Medulla oblongata (tissue), 1 donor: Measurements from ENCODE around the gene ACSS1.

Source experiments
- DNase-seq: peaks from one replicate; pipeline ENCODE4 v3.0.0-alpha.2; 2015; ENCODE audit errors: extremely low spot score

Gene ACSS1

DNA sequence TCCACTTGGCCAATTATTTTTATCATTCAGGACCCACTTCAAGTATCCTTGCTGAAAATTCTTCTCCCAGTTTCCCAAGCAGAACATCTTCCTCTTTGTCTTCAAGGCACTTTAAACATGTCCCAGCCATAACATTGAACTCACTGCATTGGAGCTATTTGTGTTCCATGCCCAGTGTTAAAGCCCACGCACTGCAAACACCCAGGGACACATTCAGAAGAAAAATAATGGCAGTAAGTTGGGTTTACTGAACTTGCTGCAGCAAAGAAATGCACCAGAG, 63.8 kb downstream of the ACSS1 start:
- no peak for DNase-seq

DNA sequence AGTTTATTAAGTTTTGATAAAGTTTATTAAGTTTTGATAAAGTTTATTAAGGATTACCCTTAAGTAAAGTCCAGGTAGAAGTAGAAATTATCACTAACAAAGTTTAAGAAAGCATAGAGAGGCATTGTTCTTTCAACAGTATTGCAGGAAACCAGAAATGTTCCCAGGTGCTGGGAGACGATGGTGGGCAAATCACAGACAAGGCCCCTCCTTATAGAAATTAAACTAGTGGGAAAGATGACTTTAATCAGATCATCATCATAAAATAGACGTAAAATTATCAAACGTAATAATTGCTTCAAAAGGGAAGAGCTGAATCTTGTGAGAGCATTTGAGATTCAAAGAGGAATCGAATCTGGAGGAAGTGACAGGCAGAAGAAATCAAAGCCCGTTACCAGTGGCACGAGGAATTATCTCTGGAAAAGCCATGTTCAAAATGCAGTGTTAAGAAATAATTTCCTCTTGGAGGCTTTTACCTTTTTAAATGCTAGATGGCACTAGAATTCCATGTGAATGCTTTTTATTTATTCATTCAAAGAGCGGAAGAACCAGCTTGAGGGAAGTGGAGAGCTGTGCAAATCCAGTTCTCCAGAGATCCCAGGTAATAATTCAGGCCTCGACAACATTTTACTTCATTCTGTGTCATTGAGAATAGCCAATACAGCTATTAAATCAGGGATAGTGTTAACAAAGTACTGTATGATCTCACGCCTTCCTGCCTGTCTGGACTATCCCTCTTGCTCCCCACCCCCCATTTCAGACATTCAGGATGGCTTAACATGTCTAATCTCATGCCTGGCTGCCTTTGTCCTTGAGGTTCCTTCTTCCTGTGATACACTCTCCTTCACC, 64.4 kb downstream of the ACSS1 start:
- DNase-seq: peak; percentile 82

DNA sequence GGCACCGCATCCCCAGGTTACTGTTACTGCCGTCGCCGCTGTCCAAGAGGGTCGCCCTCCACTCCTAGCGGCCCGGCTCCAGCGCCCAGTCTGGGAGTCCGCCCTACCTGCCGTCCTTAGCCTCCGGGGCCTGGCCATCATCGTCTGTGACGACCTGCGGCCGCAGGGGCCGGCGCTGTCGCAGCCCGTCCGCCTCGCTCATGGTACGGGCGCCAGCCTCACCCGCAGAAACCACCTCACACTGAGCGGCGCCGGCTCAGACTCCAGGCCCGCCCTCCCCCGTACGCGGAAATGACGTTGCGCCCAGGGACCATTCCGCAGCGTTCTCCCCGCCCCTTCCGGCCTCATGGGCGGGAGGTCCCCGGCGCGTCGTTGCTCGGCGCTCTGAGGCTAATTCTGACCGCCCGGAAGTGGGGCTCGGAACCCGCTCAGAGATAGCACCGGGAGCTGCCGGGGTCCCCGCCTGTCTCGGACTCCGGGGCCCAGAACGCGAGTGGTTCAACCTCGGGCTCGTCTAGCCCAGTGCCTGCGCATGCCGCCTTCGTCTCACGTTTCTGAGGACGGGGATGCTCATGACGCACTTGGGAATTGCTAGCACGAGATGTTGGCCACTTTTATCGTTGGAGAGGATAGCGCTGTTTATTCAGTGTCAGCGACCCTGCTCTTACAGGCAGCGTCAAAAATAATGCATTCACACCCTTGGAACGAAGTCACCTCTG, 65.3 kb downstream of the ACSS1 start, which contains the start of gene APMAP:
APMAP (minus strand) TSS at position 265 of the 719 bp plus-strand sequence; CDS start at position 202, 63 bp downstream.
- peak; percentile 97 for DNase-seq

DNA sequence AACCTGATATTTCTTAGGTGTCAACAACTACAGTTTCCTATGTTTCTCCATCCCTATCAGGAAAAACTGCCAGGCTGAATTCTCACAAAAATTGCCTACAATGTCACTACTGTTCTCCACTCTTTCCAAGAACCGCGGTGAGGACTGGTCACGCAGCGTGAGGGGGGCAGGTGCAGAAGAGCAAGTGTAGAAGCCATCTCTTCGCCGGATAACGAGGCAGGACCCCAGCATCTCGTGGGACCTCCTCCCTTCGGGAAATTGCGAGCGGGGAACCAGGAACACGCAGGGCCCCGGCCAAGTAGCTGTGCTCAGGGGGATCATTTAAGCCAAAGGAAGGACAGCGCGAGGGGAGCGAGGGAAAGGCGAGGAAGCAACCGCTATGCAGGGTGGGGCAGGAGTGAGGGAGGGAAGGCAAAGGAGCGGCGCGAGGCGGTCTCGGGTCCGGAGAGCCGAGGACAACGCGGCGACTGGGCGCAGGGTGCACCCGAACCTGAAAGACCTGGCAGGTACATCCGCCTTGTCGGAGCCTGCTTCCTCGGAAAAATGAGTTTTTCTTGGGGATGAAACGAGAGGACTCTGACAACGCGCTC, 65.9 kb downstream of the ACSS1 start:
- peak; percentile 43 for DNase-seq

DNA sequence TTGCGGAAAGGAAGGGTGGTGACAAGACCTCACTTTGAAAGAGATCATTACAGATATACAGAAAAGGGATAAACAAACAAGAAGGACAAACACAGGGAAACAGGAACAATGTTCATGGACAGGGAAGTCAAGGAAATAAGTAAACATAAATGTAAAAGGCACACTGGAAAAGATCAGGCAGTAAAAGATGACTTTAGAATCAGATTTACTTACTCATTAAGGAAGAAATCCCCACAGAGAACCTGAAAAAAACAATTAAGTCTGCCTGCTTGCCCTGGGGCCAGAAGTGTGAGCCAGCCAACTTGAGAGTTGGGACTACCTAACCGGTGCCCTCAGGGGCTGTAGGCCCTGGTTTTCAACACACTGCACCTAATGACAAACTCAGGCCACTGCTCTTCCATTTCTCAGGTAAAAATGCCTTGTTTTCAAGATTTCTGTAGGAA, 67.1 kb downstream of the ACSS1 start:
- no peak for DNase-seq

DNA sequence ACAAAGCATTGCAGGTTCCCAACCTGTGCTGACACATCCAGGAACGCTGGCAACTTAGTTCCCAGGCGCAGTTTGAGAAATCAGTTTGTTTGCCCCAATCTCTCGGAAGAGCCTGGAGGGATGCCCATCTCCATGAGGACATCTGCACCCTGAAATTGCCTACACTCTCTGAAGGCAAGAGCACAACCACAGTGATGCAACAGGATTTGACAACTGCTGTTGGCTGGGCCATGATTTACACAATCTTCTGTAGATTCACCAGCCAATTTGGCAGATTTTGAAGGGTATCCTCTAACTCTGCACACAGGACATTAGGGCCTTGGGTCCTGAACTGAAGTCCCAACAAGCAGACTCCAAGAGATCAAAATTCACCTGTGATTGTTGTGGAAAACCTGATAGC, 68.8 kb downstream of the ACSS1 start:
- no peak for DNase-seq

DNA sequence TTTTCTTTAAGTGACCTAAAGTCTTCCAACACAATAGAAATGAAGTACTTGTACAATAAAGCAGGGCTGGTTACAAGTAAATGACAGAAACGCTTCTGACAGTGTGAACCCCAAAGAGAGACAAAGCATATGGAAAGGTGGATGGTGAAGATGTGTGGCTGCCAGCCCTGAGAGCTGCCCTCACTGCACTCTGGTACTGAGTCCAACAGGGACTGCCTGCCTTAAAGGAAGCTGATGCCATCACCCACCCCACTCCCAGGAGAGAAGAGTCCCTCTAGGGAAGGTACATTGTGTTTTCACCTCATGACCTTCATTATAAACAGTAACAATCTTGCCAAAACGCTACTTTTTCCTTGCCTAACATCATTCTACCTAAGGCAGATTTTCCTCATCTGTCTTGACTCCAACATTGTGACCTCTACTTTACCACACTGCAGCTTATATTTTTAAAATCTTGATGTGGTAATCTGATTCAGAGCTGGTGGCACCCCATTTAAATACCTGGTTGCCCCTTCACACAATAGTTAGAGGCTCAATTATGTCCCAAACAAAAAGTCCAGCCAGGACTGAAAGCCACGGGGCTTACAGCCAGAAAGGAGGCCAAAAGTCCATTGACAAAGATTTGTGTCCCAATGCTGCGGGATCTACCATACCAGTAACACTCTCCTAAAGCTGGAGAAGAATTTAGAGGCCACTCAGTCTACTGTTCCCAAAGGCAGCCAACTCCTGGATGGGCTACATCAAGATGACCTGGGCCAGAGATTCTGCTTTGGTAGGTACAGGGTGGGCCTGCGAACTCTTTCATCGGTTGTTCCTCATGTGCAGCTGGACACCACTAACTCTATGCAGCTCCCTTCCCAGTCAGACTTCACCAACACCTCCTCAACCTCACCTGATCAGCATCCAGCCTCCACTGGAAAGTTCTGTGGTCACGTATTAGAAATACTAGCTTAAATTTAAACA, 69.8 kb downstream of the ACSS1 start:
- no peak for DNase-seq

DNA sequence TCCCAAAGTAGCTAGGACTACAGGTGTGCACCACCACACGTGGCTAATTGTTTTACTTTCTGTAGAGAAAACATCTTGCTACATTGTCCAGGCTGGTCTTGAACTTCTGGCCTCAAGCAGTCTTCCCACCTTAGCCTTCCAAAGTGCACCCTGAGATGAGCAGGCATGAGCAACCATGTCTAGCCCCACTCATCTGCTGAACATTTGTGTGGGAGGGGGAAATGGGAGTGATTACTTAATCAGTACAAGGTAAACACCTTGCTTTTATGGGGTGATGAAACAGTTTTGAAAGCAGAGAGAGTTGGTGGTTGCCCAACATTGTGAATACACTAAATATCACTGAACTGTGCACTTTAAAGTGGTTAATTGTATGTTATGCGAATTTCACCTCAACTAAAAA, 70.7 kb downstream of the ACSS1 start:
- DNase-seq: no peak

DNA sequence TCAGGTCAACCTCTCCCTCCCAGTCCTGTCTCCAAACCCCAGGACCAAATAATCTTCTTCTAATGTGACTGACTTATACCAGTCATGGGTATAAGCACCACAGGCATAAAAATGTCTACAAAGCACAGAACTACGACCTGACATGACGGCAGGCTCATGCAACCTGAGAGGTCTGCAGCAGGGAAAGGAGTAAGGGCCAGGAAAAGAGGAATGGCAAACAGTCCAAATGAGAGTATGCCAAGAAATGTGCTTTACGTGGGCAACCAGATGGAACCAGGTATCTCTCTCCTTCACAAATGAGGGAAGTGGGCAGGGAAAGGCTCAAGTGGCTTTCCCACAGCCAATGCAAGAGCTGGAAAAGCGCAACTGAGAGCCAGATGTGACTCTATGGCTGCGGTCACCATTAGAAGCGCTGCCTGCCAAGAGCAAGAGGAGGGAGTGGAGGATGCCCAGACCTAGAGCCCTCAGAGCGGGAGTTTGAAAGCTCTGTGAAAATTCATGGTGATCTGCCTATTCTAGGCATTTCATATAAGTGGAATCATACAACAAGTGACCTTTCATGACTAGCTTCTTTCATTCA, 71.4 kb downstream of the ACSS1 start:
- DNase-seq: no peak

DNA sequence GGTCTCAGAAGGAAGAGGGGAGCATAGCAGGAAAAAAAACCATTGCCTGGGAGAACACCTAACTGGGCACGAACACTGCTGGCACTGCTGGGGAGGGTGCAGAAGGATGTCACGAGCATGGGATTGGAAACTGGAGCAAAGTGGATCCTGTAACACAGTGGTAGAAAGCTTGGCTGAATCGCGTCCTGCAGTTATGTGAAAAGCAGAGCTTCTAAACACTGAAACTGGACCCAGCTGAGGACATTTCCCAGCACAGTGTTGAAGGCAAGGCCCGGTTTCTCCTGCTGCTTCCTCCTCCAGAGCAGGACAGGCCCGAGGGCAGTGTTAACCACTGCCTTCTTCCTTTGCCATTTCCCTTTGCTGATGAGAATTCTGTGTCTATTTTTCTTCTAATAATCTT, 72.1 kb downstream of the ACSS1 start:
- peak; percentile 50 for DNase-seq

DNA sequence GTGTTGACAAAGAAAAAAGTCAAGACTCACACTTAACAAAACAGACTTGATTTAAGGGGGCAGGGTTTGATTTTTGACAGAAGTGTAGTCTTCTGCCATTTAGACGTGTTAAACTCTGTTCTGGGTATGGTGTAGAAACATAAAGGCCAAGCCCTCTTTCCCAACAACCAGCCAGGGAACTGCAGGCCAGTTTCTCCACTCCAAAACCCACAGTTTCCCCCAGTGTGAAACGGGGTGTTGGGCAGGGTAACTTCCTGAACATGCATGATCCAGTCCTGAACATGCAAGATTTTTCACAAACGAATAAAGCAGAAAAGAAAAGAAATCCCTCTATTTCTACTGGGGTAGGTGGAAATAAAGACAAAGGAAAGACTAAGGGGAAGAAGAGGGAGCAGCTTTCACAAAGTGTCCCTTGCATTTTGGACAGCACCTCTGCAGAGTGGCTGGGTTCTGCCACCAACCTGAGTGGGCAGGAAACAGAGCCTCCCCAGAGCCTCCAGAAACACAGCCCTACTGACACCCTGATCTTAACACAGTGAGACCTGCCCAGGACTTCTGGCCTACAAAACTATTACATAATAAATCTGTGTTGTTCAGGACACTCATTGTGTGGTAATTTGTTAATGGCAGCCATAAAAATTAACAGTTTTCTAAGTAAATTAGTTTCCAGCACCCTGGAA, 72.8 kb downstream of the ACSS1 start:
- no peak for DNase-seq

DNA sequence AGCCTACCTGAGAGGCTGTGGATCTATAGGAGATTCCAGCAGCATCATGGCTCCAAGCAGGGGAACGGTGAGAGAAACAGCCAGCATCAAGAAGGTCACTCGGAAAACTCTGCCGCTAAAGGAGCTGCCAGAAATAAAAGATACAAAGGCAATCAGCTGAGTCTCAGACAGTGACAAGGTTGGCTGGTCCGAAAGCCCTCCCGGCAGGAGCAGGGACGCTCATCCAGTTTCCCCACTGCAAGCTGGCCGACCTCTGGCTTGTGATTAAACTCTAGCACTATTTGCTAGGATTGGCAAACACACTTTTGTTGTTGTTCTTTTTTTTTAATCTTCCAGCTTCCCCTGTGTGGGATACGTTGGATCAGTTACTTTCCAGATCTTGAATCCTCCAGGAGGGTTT, 74.0 kb downstream of the ACSS1 start:
- no peak for DNase-seq

DNA sequence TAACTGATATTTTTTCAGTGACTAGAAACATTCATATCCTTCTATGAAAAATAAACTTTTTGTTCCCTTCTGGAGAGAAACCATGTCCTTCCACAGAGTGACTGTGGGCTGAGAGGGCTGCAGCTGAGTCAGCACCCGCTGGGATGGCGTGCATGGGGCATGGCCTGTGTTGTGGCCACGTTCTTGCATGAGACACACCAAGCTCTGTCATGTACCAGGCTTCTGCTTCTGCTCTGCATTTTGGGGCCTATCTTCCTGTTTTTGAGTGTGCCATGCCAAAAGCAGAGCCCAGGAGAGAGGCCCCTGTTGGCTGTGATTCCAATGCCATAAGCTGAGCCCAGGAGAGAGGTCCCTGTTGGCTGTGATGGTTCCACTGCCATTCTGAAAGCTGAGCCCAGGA, 76.1 kb downstream of the ACSS1 start:
- DNase-seq: peak; percentile 76

DNA sequence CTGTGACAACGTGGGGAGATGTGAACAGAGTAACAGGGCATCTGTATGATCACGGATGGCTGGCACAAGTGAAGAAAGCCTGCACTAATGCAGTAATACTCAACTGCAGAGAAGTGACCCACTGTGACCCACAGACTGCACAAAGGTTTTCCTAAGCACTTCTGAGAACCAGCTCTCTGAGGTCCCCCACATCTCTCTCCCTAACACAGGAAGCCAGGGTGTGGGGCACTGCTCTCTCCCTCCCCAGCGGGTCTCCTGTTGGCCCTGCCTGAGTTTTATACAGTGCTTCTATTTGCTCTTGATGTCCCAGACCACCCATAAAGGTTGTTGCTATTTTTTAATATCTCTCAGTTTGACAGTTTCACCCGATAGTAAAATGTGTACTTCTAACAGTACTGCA, 76.7 kb downstream of the ACSS1 start:
- no peak for DNase-seq

DNA sequence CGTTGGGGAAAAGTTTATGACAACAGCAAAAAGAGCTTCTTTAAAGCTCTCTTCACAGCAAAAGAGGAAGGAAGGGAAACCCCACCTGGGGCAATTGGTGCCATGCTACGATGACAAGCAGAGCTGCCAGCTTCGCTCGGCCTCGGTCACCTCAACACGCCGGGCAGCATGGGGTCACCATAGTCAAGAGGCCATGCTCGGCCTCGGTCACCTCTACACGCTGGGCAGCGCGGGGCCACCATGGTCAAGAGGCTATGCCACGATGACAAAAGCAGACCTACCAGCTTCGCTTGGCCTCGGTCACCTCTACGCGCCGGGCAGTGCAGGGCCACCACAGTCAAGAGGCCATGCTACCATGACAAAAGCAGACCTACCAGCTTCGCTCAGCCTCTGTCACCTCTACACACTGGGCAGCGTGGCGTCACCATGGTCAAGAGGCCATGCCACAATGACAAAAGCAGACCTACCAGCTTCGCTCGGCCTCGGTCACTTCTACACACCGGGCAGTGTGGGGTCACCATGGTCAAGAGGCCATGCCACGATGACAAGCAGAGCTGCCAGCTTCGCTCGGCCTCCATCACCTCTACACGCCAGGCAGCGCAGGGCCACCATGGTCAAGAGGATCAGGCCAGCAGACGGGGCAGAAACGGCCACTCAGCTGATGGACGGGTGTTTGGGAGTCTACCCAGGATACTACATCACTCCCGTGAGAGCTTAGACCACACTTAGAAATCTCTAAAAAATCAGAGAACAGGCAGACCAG, 77.5 kb downstream of the ACSS1 start:
- DNase-seq: no peak

DNA sequence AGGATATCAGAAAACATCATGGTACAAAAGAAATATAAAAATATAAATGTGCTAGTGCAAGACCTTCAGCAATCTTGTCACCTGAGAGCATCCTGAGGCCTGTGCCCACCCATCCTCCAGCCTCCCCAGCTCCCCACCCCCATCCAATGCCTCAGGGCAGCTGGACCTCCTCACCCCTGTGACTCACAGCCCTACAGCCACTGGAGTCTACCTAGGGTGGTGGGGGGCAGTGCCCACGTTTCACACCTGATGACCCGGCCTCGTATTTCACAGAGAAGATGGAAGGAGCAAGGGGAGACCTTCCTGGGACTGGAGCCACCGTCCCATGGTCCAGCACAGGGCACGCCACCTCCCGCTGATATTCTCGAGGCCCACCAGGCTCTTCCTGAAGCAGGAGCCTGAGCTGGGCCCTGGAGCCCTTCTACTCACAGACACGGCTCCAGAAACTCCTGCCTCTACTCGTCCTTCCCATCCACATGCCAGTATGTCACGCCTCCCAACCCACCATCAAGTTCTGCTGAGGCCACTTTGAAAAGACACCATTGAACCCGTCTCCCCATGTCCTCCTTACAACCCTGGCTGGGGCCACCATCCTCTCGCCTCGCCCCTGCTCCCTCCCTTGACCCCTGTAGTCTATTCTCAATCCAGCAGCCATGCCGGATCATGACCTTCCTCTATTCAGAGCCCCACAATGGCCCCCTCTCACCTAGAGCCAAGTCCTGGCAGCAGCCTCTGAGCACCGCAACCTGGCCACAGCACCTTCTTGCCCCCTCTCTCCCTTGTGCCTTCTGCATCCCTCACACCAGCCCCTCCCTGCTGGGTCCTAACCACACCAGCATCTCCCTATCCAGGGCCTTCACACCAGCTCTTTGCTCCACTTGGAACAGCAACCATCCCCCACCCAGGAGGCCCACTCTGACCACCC, 78.6 kb downstream of the ACSS1 start:
- no peak for DNase-seq

DNA sequence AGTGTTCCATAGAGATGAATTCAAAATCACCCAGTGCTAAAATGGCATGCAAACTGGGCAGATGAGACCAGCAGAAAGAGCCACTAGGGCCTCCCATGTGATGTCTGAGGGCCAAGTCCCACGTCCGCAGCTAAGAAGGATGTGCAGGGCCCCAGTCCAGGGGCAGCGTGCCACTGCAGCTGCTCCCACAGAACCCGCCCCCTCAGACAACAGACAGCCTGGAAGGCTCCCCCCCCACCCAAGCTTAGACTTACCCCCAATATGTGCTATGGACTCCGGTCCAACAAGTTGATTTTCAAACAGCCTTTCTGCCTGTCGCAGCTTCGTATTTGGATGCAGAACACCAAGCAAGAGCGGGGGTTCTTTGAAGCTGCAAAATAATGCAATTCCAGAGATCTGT, 79.4 kb downstream of the ACSS1 start:
- DNase-seq: peak; percentile 70

DNA sequence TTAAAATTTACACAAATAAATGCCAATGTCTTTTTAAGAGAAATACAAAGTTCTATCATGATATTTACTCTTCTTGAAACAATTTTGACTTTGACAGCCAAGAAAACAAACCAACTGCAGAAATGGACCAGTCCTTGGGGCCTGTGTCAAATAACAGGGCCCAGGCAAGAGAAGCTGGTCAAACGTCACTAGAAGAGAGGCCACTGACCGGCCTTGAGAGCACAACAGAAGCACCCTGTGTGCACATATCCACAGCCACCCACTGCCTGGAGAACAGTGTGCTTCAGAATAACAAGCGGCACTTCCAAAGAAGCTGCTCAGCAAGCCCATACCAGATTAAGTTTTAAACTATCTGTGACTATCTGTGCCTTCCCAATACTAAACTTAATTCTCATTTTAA, 80.1 kb downstream of the ACSS1 start:
- peak; percentile 76 for DNase-seq

DNA sequence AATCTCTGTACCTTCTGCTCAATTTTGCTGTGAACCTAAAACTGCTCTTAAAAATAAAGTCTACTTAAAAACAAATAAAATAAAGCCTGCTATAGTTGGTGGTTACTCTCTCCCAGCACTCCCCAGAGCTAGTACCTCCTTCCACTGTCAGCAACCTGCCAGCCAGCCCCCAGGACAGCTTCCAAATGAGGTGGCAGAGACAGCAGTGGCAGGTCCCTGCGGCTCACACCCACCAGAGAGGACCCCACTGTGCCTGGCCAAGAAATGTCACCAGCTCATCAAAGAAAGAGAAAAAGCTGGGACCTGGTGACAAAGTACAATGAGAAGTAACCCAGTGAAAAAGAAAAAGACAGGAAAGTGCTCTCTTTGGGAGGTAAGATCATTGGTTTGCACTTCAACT, 80.6 kb downstream of the ACSS1 start:
- DNase-seq: no peak
